Tibial nerve (tissue), 4 donors: ENCODE data around the gene WDR45B. TPM values are rescaled to one million over a fixed set of nuclear protein-coding genes. Genes with fewer than 3 reads are reported as not detected.

ENCODE experiments used
- DNase-seq, 2 donors: peaks; one replicate each; pipeline ENCODE4 v3.0.0-alpha.2; 2019; ENCODE audit warnings: low spot score in 2 of 2
- H3K27ac ChIP-seq, 4 donors: fragments of 200-600 bp; sonication (generic) in 3 of 4; one replicate each; pipeline ENCODE4 v1.5.1; 2017 to 2019; ENCODE audit warnings: mild to moderate bottlenecking in 1 of 4
- H3K27me3 ChIP-seq, 2 donors: fragments of 200-600 bp; sonication (generic) in 1 of 2; one replicate each; pipeline versions ENCODE4 v1.5.1 to v1.6.0; 2017 to 2019
- H3K36me3 ChIP-seq, 3 donors: fragments of 200-600 bp; sonication (generic); one replicate each; pipeline ENCODE4 v1.5.1; 2018 to 2019
- H3K4me1 ChIP-seq, 4 donors: fragments of 200-600 bp; sonication (generic) in 3 of 4; one replicate each; pipeline ENCODE4 v1.5.1; 2017 to 2019
- H3K4me3 ChIP-seq, 4 donors: fragments of 200-600 bp; sonication (generic) in 3 of 4; one replicate each; pipeline ENCODE4 v1.5.1; 2017 to 2019; ENCODE audit warnings: mild to moderate bottlenecking in 1 of 4, moderate library complexity in 1 of 4
- H3K9me3 ChIP-seq, 4 donors: fragments of 200-600 bp; sonication (generic) in 3 of 4; one replicate each; pipeline ENCODE4 v1.5.1; 2017 to 2019
- EP300 ChIP-seq, 2 donors: sonication (generic); formaldehyde crosslinking; IDR thresholded peaks; one replicate each; pipeline ENCODE4 v1.6.1; 2017; ENCODE audit warnings: antibody characterized with exemption in 2 of 2, mild to moderate bottlenecking in 1 of 2
- POLR2A ChIP-seq, 2 donors: fragments of 450-650 bp; IDR thresholded peaks; one replicate each; pipeline ENCODE4 v1.6.1; 2017; ENCODE audit warnings: antibody characterized with exemption in 2 of 2, mild to moderate bottlenecking in 2 of 2, moderate library complexity in 2 of 2
- WGBS, 2 donors: methylation state at CpG; one replicate each; pipeline ENCODE4 v1.1.5; 2018; 5-methylcytosine and 5-hydroxymethylcytosine counted together
- total RNA-seq, 4 donors: library from RNA; depleted of rRNA; stranded (reverse); fragments of >200 nt; gene quantifications; one replicate each; pipeline ENCODE4 v1.1.0, GENCODE V29; 2016
- TF ChIP-seq, protein P1 (sequence below), 5 experiments: fragments of 200-600 bp in 3 of 5; fragments of 450-650 bp in 2 of 5; sonication (generic) in 3 of 5; IDR thresholded peaks; one replicate each; pipeline ENCODE4 v1.5.1; 2016 to 2019; ENCODE audit warnings: antibody characterized with exemption in 5 of 5, mild to moderate bottlenecking in 3 of 5, moderate library complexity in 2 of 5

WDR45B gene
- total RNA-seq, 4 donors from 2014 or later = 64.9 to 114 (median 88.5) TPM

DNA sequence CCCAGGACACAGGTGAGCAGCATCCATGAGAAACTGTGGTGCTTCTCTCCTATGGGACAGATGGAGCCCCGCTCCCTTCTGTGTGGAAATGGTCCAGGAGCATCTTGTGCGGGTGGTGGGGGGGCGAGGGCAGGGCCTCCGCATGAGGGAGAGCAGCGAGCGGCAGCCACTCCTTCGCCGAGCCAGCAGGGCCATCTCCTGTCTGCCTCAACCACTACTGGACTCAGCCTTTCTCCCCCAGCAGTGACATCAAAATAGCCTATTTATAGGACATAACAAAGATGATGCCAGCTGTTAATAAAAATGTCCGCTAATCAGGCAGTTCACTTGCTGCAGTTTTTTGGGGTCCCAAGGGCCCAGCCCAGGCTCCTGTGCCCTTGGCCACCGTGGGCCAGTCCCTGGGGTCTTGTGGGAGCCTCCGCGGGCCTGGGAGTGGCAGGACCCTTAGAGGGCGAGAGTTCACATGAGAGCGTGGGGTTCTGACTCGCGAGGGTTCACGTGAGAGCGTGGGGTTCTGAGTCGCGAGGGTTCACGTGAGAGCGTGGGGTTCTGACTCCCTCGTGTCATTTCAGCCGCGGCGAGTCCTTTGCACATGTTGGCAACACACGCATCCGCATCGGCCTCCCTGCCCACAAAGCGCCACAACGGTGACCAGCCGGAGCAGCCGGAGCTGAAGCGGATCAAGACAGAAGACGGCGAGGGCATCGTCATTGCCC, 47.4 kb downstream of the WDR45B start:
- H3K9me3 ChIP-seq = no peaks in the 10 kb centered on the region
- DNase-seq = no peak
- peaks cover 0 to 20% (median 0%) of the 10 kb centered on the region in 4 donors for H3K4me1 ChIP-seq
- H3K36me3 ChIP-seq = peaks cover 4 to 96% (median 19%) of the 10 kb centered on the region in 3 donors
- H3K27ac ChIP-seq = no peak overlapping the region
- WGBS, 2 donors = 92 to 94% methylated on average over 36 to 37 of the region's 37 CpGs
- no peaks in the 10 kb centered on the region for H3K27me3 ChIP-seq
- no peak for TF ChIP-seq POLR2A (IDR thresholded peaks at IDR 0.05)
- no peak for TF ChIP-seq EP300 (IDR thresholded peaks at IDR 0.05)
- TF ChIP-seq, protein P1, sequence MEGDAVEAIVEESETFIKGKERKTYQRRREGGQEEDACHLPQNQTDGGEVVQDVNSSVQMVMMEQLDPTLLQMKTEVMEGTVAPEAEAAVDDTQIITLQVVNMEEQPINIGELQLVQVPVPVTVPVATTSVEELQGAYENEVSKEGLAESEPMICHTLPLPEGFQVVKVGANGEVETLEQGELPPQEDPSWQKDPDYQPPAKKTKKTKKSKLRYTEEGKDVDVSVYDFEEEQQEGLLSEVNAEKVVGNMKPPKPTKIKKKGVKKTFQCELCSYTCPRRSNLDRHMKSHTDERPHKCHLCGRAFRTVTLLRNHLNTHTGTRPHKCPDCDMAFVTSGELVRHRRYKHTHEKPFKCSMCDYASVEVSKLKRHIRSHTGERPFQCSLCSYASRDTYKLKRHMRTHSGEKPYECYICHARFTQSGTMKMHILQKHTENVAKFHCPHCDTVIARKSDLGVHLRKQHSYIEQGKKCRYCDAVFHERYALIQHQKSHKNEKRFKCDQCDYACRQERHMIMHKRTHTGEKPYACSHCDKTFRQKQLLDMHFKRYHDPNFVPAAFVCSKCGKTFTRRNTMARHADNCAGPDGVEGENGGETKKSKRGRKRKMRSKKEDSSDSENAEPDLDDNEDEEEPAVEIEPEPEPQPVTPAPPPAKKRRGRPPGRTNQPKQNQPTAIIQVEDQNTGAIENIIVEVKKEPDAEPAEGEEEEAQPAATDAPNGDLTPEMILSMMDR (IDR thresholded peaks at IDR 0.05) = no peak
- no peak overlapping the region for H3K4me3 ChIP-seq

- no peak for DNase-seq
- TF ChIP-seq, protein P1 (IDR thresholded peaks at IDR 0.05) = no peak
- 93 to 95% methylated on average over 13 to 18 of the region's 26 CpGs for WGBS, 2 donors
- H3K9me3 ChIP-seq = no peaks in the 10 kb centered on the region
- H3K27ac ChIP-seq = peak overlapping the region in 1 of 4 donors; percentile 18
- H3K36me3 ChIP-seq = peaks cover 4 to 96% (median 19%) of the 10 kb centered on the region in 3 donors
- no peaks in the 10 kb centered on the region for H3K27me3 ChIP-seq
- H3K4me1 ChIP-seq = peaks cover 0 to 21% (median 3%) of the 10 kb centered on the region in 4 donors
- no peak overlapping the region for H3K4me3 ChIP-seq
Observed at GRCh38 chr17:82599674-82600661, 48.3 kb downstream of the WDR45B start.

DNA sequence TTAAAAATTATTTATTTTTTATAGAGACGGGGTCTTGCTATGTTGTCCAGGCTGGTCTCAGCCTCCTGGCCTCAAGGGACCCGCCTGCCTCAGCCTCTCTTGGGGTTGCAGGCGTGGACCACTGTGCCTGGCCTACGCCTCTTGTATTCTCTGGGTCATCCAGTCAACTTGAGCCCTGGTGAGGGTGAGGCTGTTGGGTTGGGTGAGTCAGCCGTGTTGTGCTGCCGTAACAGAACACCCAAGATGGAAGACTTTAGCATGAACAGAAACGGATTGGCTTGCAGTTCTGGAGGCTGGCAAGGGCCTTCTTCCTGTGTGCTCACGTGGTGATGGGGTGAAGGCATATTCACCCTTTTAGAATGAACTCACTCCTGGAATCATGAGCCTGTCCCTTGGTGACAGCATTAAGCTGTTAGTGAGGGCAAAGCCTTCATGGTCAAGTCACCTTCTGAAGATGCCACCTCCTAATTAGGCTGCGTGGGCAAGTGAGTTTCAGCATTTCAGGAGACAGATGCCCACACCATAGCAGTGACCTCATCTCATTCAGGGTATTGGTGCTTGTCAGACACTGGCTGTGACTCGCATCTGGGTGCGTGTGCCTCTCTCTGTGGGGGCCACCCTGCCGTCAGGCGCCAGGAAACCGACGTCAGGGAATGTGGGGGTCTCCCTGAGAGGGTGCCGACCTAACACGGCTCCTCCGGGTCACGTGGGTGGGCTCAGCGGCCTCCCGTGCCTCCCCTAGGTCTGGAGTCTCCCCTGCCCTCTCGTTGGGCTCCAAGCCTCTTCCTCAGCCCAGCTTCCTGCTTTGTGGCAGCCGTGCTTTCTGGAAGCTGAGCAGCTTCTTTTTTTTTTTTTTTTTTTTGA, 49.8 kb downstream of the WDR45B start:
- DNase-seq = no peak
- H3K27me3 ChIP-seq = no peaks in the 10 kb centered on the region
- H3K4me3 ChIP-seq = no peak overlapping the region
- H3K9me3 ChIP-seq = no peaks in the 10 kb centered on the region
- H3K36me3 ChIP-seq = peaks cover 4 to 84% (median 19%) of the 10 kb centered on the region in 3 donors
- H3K4me1 ChIP-seq = peaks cover 0 to 22% (median 13%) of the 10 kb centered on the region in 4 donors
- WGBS, 2 donors = 61 to 74% methylated on average over 17 to 22 of the region's 23 CpGs
- no peak for TF ChIP-seq EP300 (IDR thresholded peaks at IDR 0.05)
- peak overlapping the region in 2 of 4 donors; percentile 14 to 18 for H3K27ac ChIP-seq

DNA sequence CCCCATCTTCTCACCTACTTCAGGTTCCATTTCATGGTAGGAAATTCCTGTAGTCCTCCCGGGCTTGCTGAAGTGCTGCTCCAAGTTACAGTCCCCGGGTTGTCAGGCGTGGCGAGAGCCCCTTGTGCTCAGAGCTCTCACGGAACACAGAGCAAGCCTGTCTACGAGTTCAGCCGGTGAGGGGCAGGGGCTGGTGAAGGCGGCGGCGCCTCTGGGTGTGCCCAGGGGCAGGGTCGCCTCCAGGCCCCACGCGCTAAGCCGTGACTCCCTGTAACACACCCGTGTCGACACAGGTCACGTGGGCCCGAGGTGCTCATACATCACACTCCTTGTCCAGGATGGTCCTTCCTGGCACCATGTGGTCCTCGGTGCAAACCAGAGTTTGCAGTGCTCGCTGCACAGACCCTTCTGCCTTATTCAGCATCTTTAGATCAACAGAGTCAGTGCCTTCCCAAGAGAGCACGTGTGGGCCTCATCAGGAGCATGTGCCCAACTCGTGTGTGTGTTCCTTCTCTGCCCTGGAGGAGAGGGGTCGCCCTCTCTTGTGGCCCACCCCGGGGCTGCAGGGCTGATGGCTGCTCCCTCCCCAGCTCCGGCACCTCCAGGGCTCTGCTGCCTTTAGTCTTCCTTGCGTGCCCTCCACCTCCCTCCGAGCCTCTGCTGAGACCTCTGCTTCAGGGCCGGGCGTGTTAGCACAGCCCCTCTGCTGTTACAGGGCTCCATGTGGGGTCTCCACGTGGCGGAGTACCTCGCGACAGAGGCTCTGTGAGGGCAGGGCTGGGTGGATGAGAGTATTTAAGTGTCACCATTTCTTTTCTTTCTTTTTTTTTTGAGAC, 51.2 kb downstream of the WDR45B start:
- Histone ChIP-seq H3K36me3 (peaks cover 2 to 70% (median 14%) of the 10 kb centered on the region in 3 donors), H3K27ac (no peak overlapping the region), H3K4me3 (no peak overlapping the region), H3K27me3 (no peaks in the 10 kb centered on the region), H3K9me3 (no peaks in the 10 kb centered on the region), H3K4me1 (peaks cover 0 to 27% (median 24%) of the 10 kb centered on the region in 4 donors)
- 81 to 87% methylated on average over 33 of the region's 33 CpGs for WGBS, 2 donors
- DNase-seq = no peak
- TF ChIP-seq EP300 (IDR thresholded peaks at IDR 0.05) (no peak), POLR2A (IDR thresholded peaks at IDR 0.05) (no peak)
- TF ChIP-seq, protein P1 (IDR thresholded peaks at IDR 0.05) = no peak
